ENCODE data around the gene TRNP1. TPM values are rescaled to one million over a fixed set of nuclear protein-coding genes. Genes with fewer than 3 reads are reported as not detected.
A peak's percentile ranks its signal among the peaks of the same experiment; 100 is the strongest.
"Not testable (repeated sequence)": the region's sequence is repeated elsewhere in the genome, so short reads cannot be mapped to it uniquely, and the experiment has no call there.

The TRNP1 gene, protein sequence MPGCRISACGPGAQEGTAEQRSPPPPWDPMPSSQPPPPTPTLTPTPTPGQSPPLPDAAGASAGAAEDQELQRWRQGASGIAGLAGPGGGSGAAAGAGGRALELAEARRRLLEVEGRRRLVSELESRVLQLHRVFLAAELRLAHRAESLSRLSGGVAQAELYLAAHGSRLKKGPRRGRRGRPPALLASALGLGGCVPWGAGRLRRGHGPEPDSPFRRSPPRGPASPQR
- total RNA-seq (1 to 10 TPM; 5.7 to 7.7 TPM), polyA plus RNA-seq (ENCODE audit: insufficient read depth, low read depth, low replicate concordance) (4.3 TPM)
- long read RNA-seq, donor 1, transcript TRNP1-201 (2 exons, 1,958 nt), result major isoform, 7 of 9 reads
- long read RNA-seq, donor 1, partial matches to known transcripts, result 0 of 9 reads
- long read RNA-seq, donor 1, other reads (novel, unspliced or antisense), result 0 of 9 reads
- long read RNA-seq, donor 2, transcript TRNP1-201 (2 exons, 1,958 nt), result major isoform, 9 of 9 reads
- long read RNA-seq, donor 2, partial matches to known transcripts, result 0 of 9 reads
- long read RNA-seq, donor 2, other reads (novel, unspliced or antisense), result 0 of 9 reads

DNA sequence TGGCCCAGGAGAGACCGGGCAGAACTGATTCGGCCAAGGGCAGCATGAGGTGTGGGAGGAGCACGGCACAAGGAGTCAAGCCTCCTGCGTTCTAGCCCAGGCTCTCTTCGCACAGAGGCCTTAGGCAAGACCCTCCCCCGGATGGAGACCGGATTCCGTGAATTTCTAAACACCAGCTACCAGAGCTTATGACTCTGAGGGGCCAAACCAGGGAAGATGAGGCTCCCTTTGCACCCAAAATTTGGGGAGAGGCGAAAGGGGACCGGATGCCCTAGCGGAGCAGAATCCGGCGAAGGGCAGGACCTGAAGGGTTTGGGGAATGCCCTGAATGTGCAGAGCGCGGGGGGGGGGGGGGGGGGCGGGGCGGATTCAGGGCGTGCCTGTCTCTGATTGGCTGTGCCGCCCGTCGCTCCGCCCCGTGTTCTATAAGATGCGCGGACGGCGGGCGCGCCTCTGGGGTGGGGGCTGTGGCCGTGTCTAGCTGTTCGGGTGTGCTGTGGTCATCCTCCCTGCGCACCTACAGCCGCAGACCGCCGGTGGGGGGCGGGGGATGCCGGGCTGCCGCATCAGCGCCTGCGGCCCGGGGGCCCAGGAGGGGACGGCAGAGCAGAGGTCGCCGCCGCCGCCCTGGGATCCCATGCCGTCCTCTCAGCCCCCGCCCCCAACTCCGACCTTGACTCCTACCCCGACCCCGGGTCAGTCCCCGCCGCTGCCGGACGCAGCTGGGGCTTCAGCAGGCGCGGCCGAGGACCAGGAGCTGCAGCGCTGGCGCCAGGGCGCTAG is at the start of gene TRNP1:
Gene TRNP1 (plus strand): TSS at position 456 of the 783 bp plus-strand sequence. CDS start 95 bp downstream, at position 551.
- intact Hi-C loops (cut with DNase I; ENCODE audit: low total_unique reads), result loop anchor here (10.0 kb wide), 1 partner anchor 101 kb away; no protein-coding TSS in a partner anchor
- peak; percentile 88 for DNase-seq
- 0 to 1% methylated on average over 6 to 22 of the region's 61 CpGs for WGBS, 2 donors
- Histone ChIP-seq H3K9me3 (no peaks in the 10 kb centered on the region), H3K27me3 (no peaks in the 10 kb centered on the region), H3K4me3 (peak within 1 kb of the TSS; percentile 61 to 71), H3K27ac (peak within 1 kb of the TSS in 1 of 2 donors; percentile 24), H3K36me3 (ENCODE audit: low read depth, missing control alignments) (no peaks in the 10 kb centered on the region), H3K4me1 (peaks cover 23% of the 10 kb centered on the region)
- TF ChIP-seq POLR2A (IDR thresholded peaks at IDR 0.05), result peak; percentile 35
- TF ChIP-seq, protein P1, sequence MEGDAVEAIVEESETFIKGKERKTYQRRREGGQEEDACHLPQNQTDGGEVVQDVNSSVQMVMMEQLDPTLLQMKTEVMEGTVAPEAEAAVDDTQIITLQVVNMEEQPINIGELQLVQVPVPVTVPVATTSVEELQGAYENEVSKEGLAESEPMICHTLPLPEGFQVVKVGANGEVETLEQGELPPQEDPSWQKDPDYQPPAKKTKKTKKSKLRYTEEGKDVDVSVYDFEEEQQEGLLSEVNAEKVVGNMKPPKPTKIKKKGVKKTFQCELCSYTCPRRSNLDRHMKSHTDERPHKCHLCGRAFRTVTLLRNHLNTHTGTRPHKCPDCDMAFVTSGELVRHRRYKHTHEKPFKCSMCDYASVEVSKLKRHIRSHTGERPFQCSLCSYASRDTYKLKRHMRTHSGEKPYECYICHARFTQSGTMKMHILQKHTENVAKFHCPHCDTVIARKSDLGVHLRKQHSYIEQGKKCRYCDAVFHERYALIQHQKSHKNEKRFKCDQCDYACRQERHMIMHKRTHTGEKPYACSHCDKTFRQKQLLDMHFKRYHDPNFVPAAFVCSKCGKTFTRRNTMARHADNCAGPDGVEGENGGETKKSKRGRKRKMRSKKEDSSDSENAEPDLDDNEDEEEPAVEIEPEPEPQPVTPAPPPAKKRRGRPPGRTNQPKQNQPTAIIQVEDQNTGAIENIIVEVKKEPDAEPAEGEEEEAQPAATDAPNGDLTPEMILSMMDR (IDR thresholded peaks at IDR 0.05), result no peak

- DNase-seq, result no peak
- 45 to 60% methylated on average over 2 of the region's 2 CpGs for WGBS, 2 donors
- Histone ChIP-seq H3K36me3 (ENCODE audit: low read depth, missing control alignments) (no peaks in the 10 kb centered on the region), H3K9me3 (no peaks in the 10 kb centered on the region), H3K4me3 (no peak overlapping the region), H3K27me3 (no peaks in the 10 kb centered on the region), H3K4me1 (peaks cover 28% of the 10 kb centered on the region), H3K27ac (no peak overlapping the region)
- no peak for TF ChIP-seq POLR2A (IDR thresholded peaks at IDR 0.05)
- TF ChIP-seq, protein P1 (IDR thresholded peaks at IDR 0.05), result no peak
- intact Hi-C loops (cut with DNase I; ENCODE audit: low total_unique reads), result no loop called here
Measured at GRCh38 chr1:26945138-26945537, 48.4 kb upstream of the TRNP1 start.

DNA sequence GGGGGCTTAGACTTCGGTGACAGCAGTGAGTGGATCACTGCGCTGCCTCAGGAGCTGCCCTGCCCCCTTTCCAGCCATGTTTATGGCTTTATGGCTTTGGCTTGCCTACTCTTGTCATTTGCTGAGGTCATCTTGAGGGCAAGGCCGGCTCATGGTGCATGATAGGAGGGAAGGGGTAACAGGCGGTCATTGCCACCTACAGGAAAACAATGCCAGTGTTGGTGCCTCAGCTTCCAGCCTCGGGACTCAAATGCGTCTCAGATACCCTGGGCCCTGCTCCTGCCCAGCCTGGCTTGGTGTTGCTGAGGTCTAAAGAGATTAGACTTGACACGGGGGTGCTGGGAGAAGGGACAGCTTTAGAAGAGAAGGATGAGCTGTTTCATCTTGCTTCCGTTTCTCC is 47.8 kb upstream of the TRNP1 start:
- 65 to 85% methylated on average over 8 of the region's 8 CpGs for WGBS, 2 donors
- intact Hi-C loops (cut with DNase I; ENCODE audit: low total_unique reads), result no loop called here
- H3K4me1 ChIP-seq, result peaks cover 28% of the 10 kb centered on the region
- no peaks in the 10 kb centered on the region for H3K36me3 ChIP-seq (ENCODE audit: low read depth, missing control alignments)
- no peak overlapping the region for H3K4me3 ChIP-seq
- no peak overlapping the region for H3K27ac ChIP-seq
- H3K27me3 ChIP-seq, result no peaks in the 10 kb centered on the region
- DNase-seq, result peak; percentile 56
- H3K9me3 ChIP-seq, result no peaks in the 10 kb centered on the region
- no peak for TF ChIP-seq POLR2A (IDR thresholded peaks at IDR 0.05)
- TF ChIP-seq, protein P1 (IDR thresholded peaks at IDR 0.05), result no peak

- no peak overlapping the region for H3K27ac ChIP-seq
- 80 to 87% methylated on average over 4 of the region's 4 CpGs for whole genome bisulfite sequencing, 2 donors
Measured at GRCh38 chr1:26946270-26946669, 47.2 kb upstream of the TRNP1 start.

GRCh38 chr1:26948725-26949057 is 44.8 kb upstream of the TRNP1 start:
- H3K9me3 ChIP-seq; H3K4me3 ChIP-seq; DNase-seq; H3K36me3 ChIP-seq (ENCODE audit: low read depth, missing control alignments); H3K27ac ChIP-seq; H3K27me3 ChIP-seq; intact Hi-C loops (cut with DNase I; ENCODE audit: low total_unique reads): not testable (repeated sequence)
- peaks cover 28% of the 10 kb centered on the region for H3K4me1 ChIP-seq
- WGBS, 2 donors, result 87 to 96% methylated on average over 12 to 16 of the region's 16 CpGs

More at GRCh38 chr1:26946270-26946669, 47.2 kb upstream of the TRNP1 start:
- TF ChIP-seq POLR2A (IDR thresholded peaks at IDR 0.05), result no peak
- TF ChIP-seq, protein P1 (IDR thresholded peaks at IDR 0.05), result no peak
- no peaks in the 10 kb centered on the region for H3K27me3 ChIP-seq
- H3K4me3 ChIP-seq, result no peak overlapping the region
- intact Hi-C loops (cut with DNase I; ENCODE audit: low total_unique reads), result no loop called here
- no peaks in the 10 kb centered on the region for H3K9me3 ChIP-seq
- no peaks in the 10 kb centered on the region for H3K36me3 ChIP-seq (ENCODE audit: low read depth, missing control alignments)
- DNase-seq, result peak; percentile 36
- peaks cover 28% of the 10 kb centered on the region for H3K4me1 ChIP-seq

All from testis (tissue), 5 donors.